PC-3 (cell line): ENCODE data around the gene CPLX4. TPM values are rescaled to one million over a fixed set of nuclear protein-coding genes. Genes with fewer than 3 reads are reported as not detected.

ENCODE experiments used
- ATAC-seq: fragments of 200-7000 bp; cut with Tn5 transposase; 2 replicates; pipeline ENCODE4 v1.9.1; 2020; ENCODE audit warnings: mild to moderate bottlenecking, moderate library complexity
- BruUV-seq: library from RNA; stranded (reverse); fragments of 400-500 nt; replicated peaks from 2 replicates; lab custom pipeline; 2021; lab: Mats Ljungman, UMichigan
- CTCF ChIA-PET: fragments of 300-600 bp; sonication (Branson Sonifier 250); formaldehyde crosslinking; loops from one replicate; lab custom pipeline; 2022; ENCODE audit warnings: antibody characterized with exemption; lab: Charles Lee
- POLR2A ChIA-PET: fragments of 300-600 bp; sonication (Branson Sonifier 250); formaldehyde crosslinking; loops from one replicate; lab custom pipeline; 2022; ENCODE audit warnings: antibody characterized with exemption; ENCODE audit not compliant: unreplicated experiment; lab: Charles Lee
- DNase-seq: peaks from one replicate; pipeline ENCODE4 v3.0.0-alpha.2; 2015
- H2AFZ ChIP-seq: fragments of 300-600 bp; sonication (generic); 2 replicates; pipeline ENCODE4 v1.6.0; 2016; ENCODE audit warnings: antibody characterized with exemption, low read length
- H3F3A ChIP-seq: fragments of 300-600 bp; sonication (generic); one replicate; pipeline ENCODE4 v1.6.0; 2017; ENCODE audit warnings: antibody characterized with exemption, low read length, control low read depth, mild to moderate bottlenecking; ENCODE audit not compliant: unreplicated experiment
- H3K27ac ChIP-seq: fragments of 300-600 bp; sonication (generic); 2 replicates; pipeline ENCODE4 v1.5.1; 2016; ENCODE audit warnings: mild to moderate bottlenecking, low read length
- H3K27me3 ChIP-seq: fragments of 300-600 bp; sonication (generic); 2 replicates; pipeline ENCODE4 v1.6.1; 2016; ENCODE audit warnings: low read length, mixed read lengths
- H3K36me3 ChIP-seq: fragments of 300-600 bp; sonication (generic); 2 replicates; pipeline ENCODE4 v1.6.1; 2016; ENCODE audit warnings: low read depth, mixed run types, low read length, mixed read lengths
- H3K4me1 ChIP-seq: fragments of 300-600 bp; sonication (generic); 2 replicates; pipeline ENCODE4 v1.5.1; 2016; ENCODE audit warnings: low read length; ENCODE audit not compliant: insufficient read depth
- H3K4me2 ChIP-seq: fragments of 300-600 bp; sonication (generic); 2 replicates; pipeline ENCODE4 v1.6.0; 2016; ENCODE audit warnings: low read length
- H3K4me3 ChIP-seq: fragments of 300-600 bp; sonication (generic); 2 replicates; pipeline ENCODE4 v1.5.1; 2016; ENCODE audit warnings: mild to moderate bottlenecking, low read length, mixed read lengths
- H3K79me2 ChIP-seq: fragments of 300-600 bp; sonication (generic); 2 replicates; pipeline ENCODE4 v1.6.1; 2017; ENCODE audit warnings: low read length, mixed read lengths
- H3K9ac ChIP-seq: fragments of 300-600 bp; sonication (generic); 2 replicates; pipeline ENCODE4 v1.6.0; 2016; ENCODE audit warnings: mild to moderate bottlenecking, low read length
- H3K9me2 ChIP-seq: fragments of 300-600 bp; sonication (generic); replicated peaks from 2 replicates; pipeline ENCODE4 v1.6.1; 2016; ENCODE audit warnings: mixed run types, low read length, mixed read lengths
- H3K9me3 ChIP-seq: fragments of 300-600 bp; sonication (generic); 2 replicates; pipeline ENCODE4 v1.6.1; 2016; ENCODE audit warnings: low read length, mixed read lengths
- H4K20me1 ChIP-seq: fragments of 300-600 bp; sonication (generic); 2 replicates; pipeline ENCODE4 v1.6.1; 2016; ENCODE audit warnings: low read length, mixed read lengths
- EZH2 ChIP-seq: fragments of 300-600 bp; sonication (generic); IDR thresholded peaks from one replicate; pipeline ENCODE4 v1.6.1; 2017; ENCODE audit warnings: antibody characterized with exemption, mild to moderate bottlenecking, low read length; ENCODE audit not compliant: unreplicated experiment
- EZH2phosphoT487 ChIP-seq: fragments of 300-600 bp; sonication (generic); IDR thresholded peaks from 2 replicates; pipeline ENCODE4 v1.6.1; 2018; ENCODE audit warnings: mild to moderate bottlenecking, antibody characterized with exemption, low read length, borderline replicate concordance
- intact Hi-C: fragments of 100-400 bp; cut with micrococcal nuclease; formaldehyde crosslinking; loops from 2 replicates; pipeline ENCODE4 v1.9.0; 2023
- total RNA-seq: library from RNA; depleted of rRNA; stranded (reverse); fragments of >200 nt; gene quantifications from 2 replicates; pipeline ENCODE4 v1.2.3, GENCODE V29; 2014
- TF ChIP-seq, protein P1 (sequence below): fragments of 300-600 bp; sonication (generic); conservative IDR thresholded peaks from 2 replicates; pipeline ENCODE4 v1.5.1; 2017; ENCODE audit warnings: antibody characterized with exemption, low read depth, mild to moderate bottlenecking, low read length

CPLX4 gene
- total RNA-seq, 1 experiment from 2014 or later, result not detected

DNA sequence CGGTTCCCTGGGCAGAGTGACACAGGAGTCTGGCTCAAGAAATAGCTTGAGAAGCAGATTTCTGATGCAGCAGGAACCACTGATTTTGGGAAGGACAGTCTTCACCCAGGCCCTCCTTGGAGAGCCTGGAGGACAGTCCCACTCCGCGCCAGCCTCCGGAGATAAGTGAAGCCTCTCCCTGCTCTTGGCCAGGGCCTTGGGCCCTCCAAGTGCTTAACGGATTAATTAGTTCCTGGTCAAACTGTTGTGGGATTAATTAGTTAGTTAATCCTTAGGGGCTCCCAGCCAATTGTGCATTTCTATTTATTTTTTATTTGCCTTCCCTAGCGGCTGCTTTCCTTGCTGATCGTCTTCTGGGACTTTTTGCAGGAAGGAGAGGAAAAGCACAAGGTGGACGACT, 19.6 kb downstream of the CPLX4 start:
- Histone ChIP-seq H3K4me3 (no peak overlapping the region), H3K27me3 (peaks cover 6% of the 10 kb centered on the region), H3K9me3 (no peaks in the 10 kb centered on the region), H3F3A (no peaks in the 10 kb centered on the region), H3K36me3 (no peaks in the 10 kb centered on the region), H2AFZ (no peak overlapping the region), H3K9me2 (no peaks in the 10 kb centered on the region), H3K79me2 (no peaks in the 10 kb centered on the region), H3K4me1 (peaks cover 36% of the 10 kb centered on the region), H3K27ac (no peak overlapping the region), H4K20me1 (no peaks in the 10 kb centered on the region), H3K4me2 (no peak overlapping the region), H3K9ac (no peak overlapping the region)
- no peak for DNase-seq
- TF ChIP-seq, protein P1, sequence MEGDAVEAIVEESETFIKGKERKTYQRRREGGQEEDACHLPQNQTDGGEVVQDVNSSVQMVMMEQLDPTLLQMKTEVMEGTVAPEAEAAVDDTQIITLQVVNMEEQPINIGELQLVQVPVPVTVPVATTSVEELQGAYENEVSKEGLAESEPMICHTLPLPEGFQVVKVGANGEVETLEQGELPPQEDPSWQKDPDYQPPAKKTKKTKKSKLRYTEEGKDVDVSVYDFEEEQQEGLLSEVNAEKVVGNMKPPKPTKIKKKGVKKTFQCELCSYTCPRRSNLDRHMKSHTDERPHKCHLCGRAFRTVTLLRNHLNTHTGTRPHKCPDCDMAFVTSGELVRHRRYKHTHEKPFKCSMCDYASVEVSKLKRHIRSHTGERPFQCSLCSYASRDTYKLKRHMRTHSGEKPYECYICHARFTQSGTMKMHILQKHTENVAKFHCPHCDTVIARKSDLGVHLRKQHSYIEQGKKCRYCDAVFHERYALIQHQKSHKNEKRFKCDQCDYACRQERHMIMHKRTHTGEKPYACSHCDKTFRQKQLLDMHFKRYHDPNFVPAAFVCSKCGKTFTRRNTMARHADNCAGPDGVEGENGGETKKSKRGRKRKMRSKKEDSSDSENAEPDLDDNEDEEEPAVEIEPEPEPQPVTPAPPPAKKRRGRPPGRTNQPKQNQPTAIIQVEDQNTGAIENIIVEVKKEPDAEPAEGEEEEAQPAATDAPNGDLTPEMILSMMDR, result no peak
- TF ChIP-seq EZH2 (no peak), EZH2phosphoT487 (no peak)
- CTCF ChIA-PET, result no interaction called here
- BruUV-seq, result no TSS peak
- no peak for ATAC-seq
- POLR2A ChIA-PET, result no interaction called here
- intact Hi-C loops, result no loop called here

DNA sequence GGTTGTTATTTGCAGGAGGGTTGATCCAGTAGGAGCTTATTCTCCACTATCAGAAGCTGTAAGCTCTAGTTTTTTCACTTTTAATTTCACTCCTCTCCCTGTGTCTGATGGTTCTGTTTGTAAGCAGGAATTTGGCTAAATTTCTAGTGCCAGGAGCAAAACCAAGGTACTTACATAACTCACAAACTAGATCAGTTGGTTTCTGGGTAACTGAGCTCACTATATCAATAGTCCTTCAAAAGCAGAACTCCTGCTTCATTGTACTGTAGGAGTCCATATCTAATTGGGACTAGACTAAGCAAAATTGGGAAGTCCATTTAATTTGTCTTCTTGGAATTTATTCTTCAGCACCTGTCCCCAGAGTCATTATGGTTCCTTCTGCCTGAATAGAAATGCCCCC, 25.1 kb downstream of the CPLX4 start:
- Histone ChIP-seq H4K20me1 (no peaks in the 10 kb centered on the region), H2AFZ (no peak overlapping the region), H3K36me3 (no peaks in the 10 kb centered on the region), H3K27ac (no peak overlapping the region), H3K9me3 (no peaks in the 10 kb centered on the region), H3K79me2 (no peaks in the 10 kb centered on the region), H3K9me2 (no peaks in the 10 kb centered on the region), H3F3A (no peaks in the 10 kb centered on the region), H3K4me2 (no peak overlapping the region), H3K27me3 (peaks cover 33% of the 10 kb centered on the region), H3K9ac (no peak overlapping the region), H3K4me1 (no peaks in the 10 kb centered on the region), H3K4me3 (no peak overlapping the region)
- no TSS peak for BruUV-seq
- intact Hi-C loops, result no loop called here
- DNase-seq (no peak), ATAC-seq (no peak)
- TF ChIP-seq EZH2phosphoT487, result no peak
- TF ChIP-seq, protein P1, result no peak
- no peak for TF ChIP-seq EZH2
- POLR2A ChIA-PET, result no interaction called here
- CTCF ChIA-PET, result no interaction called here

DNA sequence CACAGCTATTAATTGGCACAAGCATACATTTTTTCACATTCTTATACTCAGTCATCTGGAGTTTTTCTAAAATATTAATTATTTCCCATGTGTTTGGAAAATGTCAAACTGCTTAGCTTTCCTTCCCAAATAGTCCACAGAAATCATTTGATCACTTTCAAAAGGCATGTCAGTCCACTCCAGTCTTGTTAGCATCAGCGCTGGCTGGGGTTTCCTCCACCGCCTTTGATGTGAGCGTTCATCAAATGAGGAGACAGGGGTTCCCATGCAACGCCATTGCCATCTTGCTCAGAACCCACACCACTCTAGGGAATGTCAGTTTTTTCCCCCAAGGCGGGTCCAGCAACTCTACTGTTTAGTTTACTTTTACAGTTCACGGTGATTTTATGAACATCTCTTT, 32.1 kb downstream of the CPLX4 start:
- BruUV-seq, result no TSS peak

More for the DNA sequence above, 32.1 kb downstream of the CPLX4 start:
- no peaks in the 10 kb centered on the region for H3K36me3 ChIP-seq
- no peak overlapping the region for H3K4me2 ChIP-seq
- no peak overlapping the region for H3K9ac ChIP-seq
- peaks cover 10% of the 10 kb centered on the region for H3K27me3 ChIP-seq
- H3K4me1 ChIP-seq, result no peaks in the 10 kb centered on the region
- TF ChIP-seq, protein P1, result no peak
- no peak for TF ChIP-seq EZH2phosphoT487
- no peak for TF ChIP-seq EZH2
- H4K20me1 ChIP-seq, result no peaks in the 10 kb centered on the region
- no peaks in the 10 kb centered on the region for H3K9me2 ChIP-seq
- no peak overlapping the region for H3K4me3 ChIP-seq
- no peak overlapping the region for H3K27ac ChIP-seq
- H3K9me3 ChIP-seq, result no peaks in the 10 kb centered on the region
- ATAC-seq, result no peak
- no peaks in the 10 kb centered on the region for H3K79me2 ChIP-seq
- CTCF ChIA-PET, result no interaction called here
- POLR2A ChIA-PET, result no interaction called here
- no peak for DNase-seq
- no peaks in the 10 kb centered on the region for H3F3A ChIP-seq
- intact Hi-C loops, result no loop called here
- H2AFZ ChIP-seq, result no peak overlapping the region
